Tibial artery (tissue), 4 donors: Measurements from ENCODE around the gene GALNT14.

Experiments used
- DNase-seq, 2 donors: peaks; one replicate each; pipeline ENCODE4 v3.0.0-alpha.2; 2019
- H3K27ac ChIP-seq, 2 donors: fragments of 200-600 bp; sonication (generic) in 1 of 2; 1 replicate in 1 of 2; 2 replicates in 1 of 2; pipeline ENCODE4 v1.5.1; 2018 to 2019; ENCODE audit warnings: mild to moderate bottlenecking in 1 of 2
- H3K27me3 ChIP-seq, 2 donors: fragments of 200-600 bp; sonication (generic) in 1 of 2; one replicate each; pipeline versions ENCODE4 v1.5.1 to v1.6.0; 2016 to 2019
- H3K36me3 ChIP-seq, 3 donors: fragments of 200-600 bp; sonication (generic) in 2 of 3; one replicate each; pipeline ENCODE4 v1.5.1; 2016 to 2019; ENCODE audit warnings: mild to moderate bottlenecking in 2 of 3
- H3K4me1 ChIP-seq, 4 donors: fragments of 200-600 bp; sonication (generic) in 2 of 4; 1 replicate in 3 of 4; 2 replicates in 1 of 4; pipeline ENCODE4 v1.5.1; 2016 to 2019
- H3K4me3 ChIP-seq, 2 donors: fragments of 200-600 bp; sonication (generic) in 1 of 2; 1 replicate in 1 of 2; 2 replicates in 1 of 2; pipeline ENCODE4 v1.5.1; 2018 to 2019; ENCODE audit warnings: mild to moderate bottlenecking in 2 of 2
- H3K9me3 ChIP-seq, 3 donors: fragments of 200-600 bp; sonication (generic) in 1 of 3; one replicate each; pipeline ENCODE4 v1.5.1; 2016 to 2019
- CTCF ChIP-seq, 2 experiments: fragments of 200-600 bp in 1 of 2; fragments of 450-650 bp in 1 of 2; IDR thresholded peaks; one replicate each; pipeline ENCODE4 v1.5.1; 2017 to 2019; ENCODE audit warnings: antibody characterized with exemption in 2 of 2, mild to moderate bottlenecking in 1 of 2, moderate library complexity in 1 of 2
- intact Hi-C: fragments of 100-400 bp; cut with DNase I; formaldehyde crosslinking; loops from one replicate; pipeline ENCODE4 v1.15.0; 2023; ENCODE audit warnings: low total_unique reads

GALNT14 gene

GRCh38 chr2:30948130-30948529, 190.1 kb downstream of the GALNT14 start:
- Histone ChIP-seq H3K4me1 (no peaks in the 10 kb centered on the region), H3K9me3 (no peaks in the 10 kb centered on the region), H3K27me3 (no peaks in the 10 kb centered on the region), H3K27ac (no peak overlapping the region), H3K36me3 (no peaks in the 10 kb centered on the region), H3K4me3 (no peak overlapping the region)
- TF ChIP-seq CTCF (IDR thresholded peaks at IDR 0.05), result no peak
- DNase-seq, result no peak
- intact Hi-C loops, result no loop called here

DNA sequence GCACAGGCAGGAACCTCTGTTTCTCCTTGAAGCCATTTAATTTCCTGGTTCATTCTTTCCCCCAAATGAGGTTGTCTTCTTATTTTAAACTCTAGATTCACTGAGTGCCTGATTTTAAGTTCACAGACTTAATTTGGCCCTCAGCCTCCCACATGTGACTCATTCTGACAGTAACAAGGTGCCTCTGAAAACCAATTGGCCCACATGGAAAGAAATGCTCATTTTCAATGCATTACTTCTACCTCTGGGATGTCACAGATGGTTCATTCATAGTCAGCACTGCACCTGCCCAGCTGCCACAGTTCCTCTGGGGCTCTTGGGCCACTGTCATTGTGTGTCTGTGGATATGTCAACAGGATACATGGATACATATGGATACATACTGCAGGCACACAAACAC, 190.6 kb downstream of the GALNT14 start:
- no peaks in the 10 kb centered on the region for H3K27me3 ChIP-seq
- intact Hi-C loops, result no loop called here
- H3K4me3 ChIP-seq, result no peak overlapping the region
- H3K36me3 ChIP-seq, result no peaks in the 10 kb centered on the region
- no peaks in the 10 kb centered on the region for H3K9me3 ChIP-seq
- no peak for DNase-seq
- H3K27ac ChIP-seq, result no peak overlapping the region
- H3K4me1 ChIP-seq, result no peaks in the 10 kb centered on the region
- no peak for TF ChIP-seq CTCF (IDR thresholded peaks at IDR 0.05)

DNA sequence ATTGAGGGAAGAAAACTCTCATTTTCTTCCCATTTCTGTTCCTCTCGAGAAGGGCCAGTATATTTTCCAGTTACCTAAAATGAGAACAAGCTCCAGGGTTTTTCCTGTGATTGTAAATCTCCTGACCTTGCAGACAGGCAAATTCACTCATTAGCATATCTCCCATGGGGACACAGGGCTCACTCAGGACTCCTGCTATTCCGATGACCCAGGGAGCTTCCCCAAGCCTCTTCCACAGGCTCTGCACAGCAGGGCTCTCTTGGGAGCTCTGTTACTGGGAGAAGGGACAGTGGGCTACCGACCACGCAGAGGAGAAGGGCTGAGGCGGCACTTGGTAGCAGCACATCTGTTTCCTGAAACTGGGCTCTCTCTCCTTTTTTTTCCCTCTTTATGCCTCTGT, 195.8 kb downstream of the GALNT14 start:
- TF ChIP-seq CTCF (IDR thresholded peaks at IDR 0.05), result no peak
- Histone ChIP-seq H3K36me3 (no peaks in the 10 kb centered on the region), H3K27me3 (no peaks in the 10 kb centered on the region), H3K4me3 (no peak overlapping the region), H3K9me3 (no peaks in the 10 kb centered on the region), H3K4me1 (no peaks in the 10 kb centered on the region), H3K27ac (no peak overlapping the region)
- intact Hi-C loops, result no loop called here
- no peak for DNase-seq

DNA sequence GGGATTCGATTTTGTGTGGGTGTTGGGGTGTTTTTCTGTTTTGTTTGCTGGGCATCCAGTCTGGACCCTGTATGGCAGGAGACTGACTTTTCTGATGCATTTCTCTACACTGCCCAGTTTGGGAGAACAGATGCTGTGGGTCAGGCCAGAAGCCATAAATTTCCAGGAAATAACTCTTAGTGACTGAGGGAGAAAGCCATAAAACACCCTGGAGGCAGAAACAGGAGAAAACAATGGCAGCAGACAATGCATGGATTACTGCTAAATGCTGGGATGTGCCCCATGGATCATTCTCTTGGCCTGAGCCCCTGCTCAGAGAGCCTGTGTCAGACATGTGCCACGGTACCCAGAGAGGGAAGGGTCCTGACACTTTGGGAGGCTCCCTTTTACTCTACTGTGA, 197.4 kb downstream of the GALNT14 start:
- no peak overlapping the region for H3K4me3 ChIP-seq
- no peak for DNase-seq

DNA sequence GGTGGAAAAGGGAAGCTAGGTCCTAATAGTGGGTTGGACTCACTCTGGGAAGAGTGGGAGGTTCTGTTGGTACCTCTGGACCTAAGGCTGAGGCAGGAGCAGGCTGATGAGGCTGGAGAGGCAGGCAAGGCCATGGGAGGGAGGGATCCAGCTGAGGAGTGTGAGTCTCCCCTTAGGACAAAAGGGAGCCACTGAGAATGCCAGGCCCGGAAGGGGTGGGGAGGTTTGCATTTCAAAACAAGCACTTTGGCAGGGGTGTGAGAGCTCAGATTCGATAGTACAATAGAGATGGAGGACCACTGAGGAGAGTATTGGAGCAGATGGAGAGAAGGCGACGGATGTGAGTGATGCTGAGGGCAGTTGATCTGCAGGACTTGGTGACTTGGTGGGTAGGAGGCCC, 198.9 kb downstream of the GALNT14 start:
- H3K36me3 ChIP-seq, result no peaks in the 10 kb centered on the region
- no peak for TF ChIP-seq CTCF (IDR thresholded peaks at IDR 0.05)
- no peaks in the 10 kb centered on the region for H3K27me3 ChIP-seq
- H3K4me1 ChIP-seq, result no peaks in the 10 kb centered on the region
- H3K27ac ChIP-seq, result no peak overlapping the region
- H3K4me3 ChIP-seq, result no peak overlapping the region
- no peaks in the 10 kb centered on the region for H3K9me3 ChIP-seq
- intact Hi-C loops, result no loop called here
- DNase-seq, result no peak

More for the DNA sequence above, 197.4 kb downstream of the GALNT14 start:
- no peaks in the 10 kb centered on the region for H3K9me3 ChIP-seq
- H3K36me3 ChIP-seq, result no peaks in the 10 kb centered on the region
- TF ChIP-seq CTCF (IDR thresholded peaks at IDR 0.05), result no peak
- intact Hi-C loops, result no loop called here
- no peaks in the 10 kb centered on the region for H3K4me1 ChIP-seq
- H3K27ac ChIP-seq, result no peak overlapping the region
- H3K27me3 ChIP-seq, result no peaks in the 10 kb centered on the region

GRCh38 chr2:30938196-30938595, 200.0 kb downstream of the GALNT14 start:
- intact Hi-C loops, result no loop called here
- no peak overlapping the region for H3K4me3 ChIP-seq
- H3K27ac ChIP-seq, result no peak overlapping the region
- H3K27me3 ChIP-seq, result no peaks in the 10 kb centered on the region
- H3K4me1 ChIP-seq, result no peaks in the 10 kb centered on the region
- H3K9me3 ChIP-seq, result no peaks in the 10 kb centered on the region
- no peak for DNase-seq
- H3K36me3 ChIP-seq, result no peaks in the 10 kb centered on the region
- no peak for TF ChIP-seq CTCF (IDR thresholded peaks at IDR 0.05)
